IPS DF 4.7 (cell line): ENCODE data around the gene TRAK2.

Experiments
- DNase-seq: peaks from one replicate; pipeline ENCODE4 v3.0.0-alpha.2; 2013; ENCODE audit warnings: low spot score; ENCODE audit errors: extremely low read depth

Gene TRAK2, protein sequence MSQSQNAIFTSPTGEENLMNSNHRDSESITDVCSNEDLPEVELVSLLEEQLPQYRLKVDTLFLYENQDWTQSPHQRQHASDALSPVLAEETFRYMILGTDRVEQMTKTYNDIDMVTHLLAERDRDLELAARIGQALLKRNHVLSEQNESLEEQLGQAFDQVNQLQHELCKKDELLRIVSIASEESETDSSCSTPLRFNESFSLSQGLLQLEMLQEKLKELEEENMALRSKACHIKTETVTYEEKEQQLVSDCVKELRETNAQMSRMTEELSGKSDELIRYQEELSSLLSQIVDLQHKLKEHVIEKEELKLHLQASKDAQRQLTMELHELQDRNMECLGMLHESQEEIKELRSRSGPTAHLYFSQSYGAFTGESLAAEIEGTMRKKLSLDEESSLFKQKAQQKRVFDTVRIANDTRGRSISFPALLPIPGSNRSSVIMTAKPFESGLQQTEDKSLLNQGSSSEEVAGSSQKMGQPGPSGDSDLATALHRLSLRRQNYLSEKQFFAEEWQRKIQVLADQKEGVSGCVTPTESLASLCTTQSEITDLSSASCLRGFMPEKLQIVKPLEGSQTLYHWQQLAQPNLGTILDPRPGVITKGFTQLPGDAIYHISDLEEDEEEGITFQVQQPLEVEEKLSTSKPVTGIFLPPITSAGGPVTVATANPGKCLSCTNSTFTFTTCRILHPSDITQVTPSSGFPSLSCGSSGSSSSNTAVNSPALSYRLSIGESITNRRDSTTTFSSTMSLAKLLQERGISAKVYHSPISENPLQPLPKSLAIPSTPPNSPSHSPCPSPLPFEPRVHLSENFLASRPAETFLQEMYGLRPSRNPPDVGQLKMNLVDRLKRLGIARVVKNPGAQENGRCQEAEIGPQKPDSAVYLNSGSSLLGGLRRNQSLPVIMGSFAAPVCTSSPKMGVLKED

DNA sequence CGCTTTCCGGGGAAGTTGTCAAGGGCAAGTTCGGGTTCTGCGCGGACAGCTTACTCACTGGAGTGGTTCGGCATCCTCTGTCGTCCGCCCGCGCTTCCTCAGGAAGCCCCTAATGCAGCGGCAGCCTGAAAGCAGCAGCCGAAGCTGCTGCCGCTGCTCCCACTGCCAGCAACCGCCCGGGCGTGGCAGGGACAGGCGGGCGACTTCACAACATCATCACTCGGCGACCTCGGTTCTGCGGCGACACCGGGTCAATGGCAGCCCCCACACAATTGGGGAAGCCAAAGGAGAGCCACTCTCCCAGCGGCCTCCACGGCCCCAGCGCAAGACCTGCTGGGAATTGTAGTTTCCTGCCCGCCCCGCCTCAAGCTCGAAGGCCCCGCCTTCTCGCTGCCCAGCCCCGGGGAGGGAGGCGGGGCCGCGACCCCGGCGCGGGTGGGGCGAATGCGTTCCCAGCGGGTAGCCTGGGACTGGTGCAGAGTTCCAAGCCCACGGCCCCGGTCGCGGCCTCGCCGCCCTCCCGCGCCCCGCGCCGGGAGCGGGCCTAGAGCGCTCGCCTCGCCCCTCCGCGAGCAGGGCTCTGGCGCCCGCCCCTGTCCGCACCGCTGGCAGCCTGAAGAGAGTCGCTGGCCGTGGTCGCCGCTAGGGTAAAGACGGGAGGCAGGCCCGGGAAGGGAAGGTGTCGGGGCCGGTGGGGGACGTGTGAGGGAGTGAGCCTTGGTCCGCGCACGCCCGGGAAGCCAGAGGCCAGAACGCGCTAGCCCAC is at the start of gene TRAK2, which contains the start of gene STRADB:
Gene TRAK2 (minus strand): TSS at position 167 of the 766 bp plus-strand sequence. CDS start 30,951 bp downstream, outside the sequence.
Gene STRADB (plus strand): TSS at position 449 of the 766 bp plus-strand sequence. CDS start 3,101 bp downstream, outside the sequence.
- DNase-seq, result peak; percentile 72

DNA sequence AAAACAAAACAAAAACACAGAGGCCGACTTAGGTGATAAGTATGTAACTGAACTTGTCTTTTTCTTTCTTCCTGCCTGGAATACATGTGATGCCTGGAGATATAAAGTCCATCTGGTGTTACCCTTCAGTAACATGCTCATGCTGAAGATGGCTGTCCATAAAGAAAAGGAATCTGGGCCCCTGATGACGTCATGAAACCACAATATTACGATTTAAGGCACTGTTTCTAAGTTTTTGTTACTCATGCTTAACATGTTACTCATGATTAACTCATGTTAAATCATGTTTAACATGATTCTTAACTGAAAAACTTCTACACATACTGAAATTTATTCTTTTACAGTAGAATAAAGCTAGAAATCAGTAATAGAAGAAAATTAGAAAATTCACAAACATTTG is 49.3 kb upstream of the TRAK2 start:
- DNase-seq, result no peak

DNA sequence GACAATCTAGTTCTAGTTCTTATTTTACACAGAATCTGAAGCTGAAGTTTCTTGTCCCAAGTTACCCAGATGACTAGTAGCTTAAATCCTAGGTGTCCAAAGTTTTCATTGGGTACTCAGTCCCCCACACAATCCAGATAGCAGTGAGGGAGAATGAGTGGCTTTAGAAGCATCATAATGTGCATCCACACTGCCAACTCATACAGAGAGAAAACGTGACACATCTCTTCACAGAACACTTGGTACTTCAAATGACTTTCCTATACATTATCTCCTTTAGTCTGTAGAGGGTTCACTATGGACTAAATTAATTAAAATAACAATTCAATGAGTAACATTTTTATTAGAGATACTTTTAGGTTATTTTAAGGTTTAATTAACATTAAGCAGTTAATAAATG is 45.5 kb upstream of the TRAK2 start:
- no peak for DNase-seq

DNA sequence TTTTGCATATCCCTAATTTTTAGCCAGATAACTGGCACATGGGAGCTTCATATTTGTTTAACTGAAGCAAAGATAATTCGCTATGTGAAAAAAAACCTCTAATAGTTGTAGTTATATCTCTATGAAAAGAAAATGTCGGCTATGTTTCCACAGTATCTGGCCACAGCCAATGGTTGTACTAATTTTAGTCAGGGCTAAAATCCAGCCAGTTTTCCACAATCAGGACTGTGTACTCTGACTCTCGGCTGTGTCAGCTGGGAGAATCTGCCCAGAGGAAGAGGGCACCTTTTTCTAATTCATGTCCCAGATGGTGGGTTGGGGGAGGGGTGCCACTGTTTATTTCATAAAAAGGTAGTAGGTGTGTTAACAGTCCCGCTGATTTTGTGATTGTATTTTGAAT is 39.0 kb upstream of the TRAK2 start:
- DNase-seq, result no peak

DNA sequence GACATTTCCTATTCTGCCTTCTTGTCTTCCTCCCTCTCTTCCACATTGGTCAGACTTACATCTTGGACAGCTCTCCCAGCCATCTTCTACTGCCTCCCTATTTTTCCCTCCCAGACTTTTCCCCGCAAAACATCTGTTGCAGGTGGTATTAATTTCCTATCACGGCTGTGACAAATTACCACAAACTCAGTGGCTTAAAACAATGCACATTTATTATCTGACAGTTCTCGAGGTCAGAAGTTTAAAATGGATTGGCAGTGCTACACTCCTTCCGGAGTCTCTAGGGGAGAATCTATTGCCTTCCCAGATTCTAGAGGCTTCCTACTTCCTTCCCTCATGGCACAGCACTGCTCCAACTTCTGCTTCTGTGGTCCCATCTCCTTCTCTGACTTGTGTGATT is 33.5 kb upstream of the TRAK2 start:
- no peak for DNase-seq

DNA sequence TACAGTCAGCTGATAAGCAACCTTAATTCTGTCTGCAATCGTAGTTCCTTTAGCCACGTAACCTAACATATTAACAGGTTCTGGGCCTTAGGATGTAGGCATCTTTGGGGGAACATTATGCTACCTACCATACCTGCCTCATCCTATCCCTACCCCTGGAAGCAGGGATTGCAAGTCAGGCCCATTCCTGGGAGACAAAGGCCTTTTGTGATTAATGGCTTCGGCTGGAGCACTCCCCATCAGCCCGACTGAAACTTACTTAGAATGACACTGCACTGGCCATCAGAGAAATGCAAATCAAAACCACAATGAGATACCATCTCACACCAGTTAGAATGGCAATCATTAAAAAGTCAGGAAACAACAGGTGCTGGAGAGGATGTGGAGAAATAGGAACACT is 32.5 kb upstream of the TRAK2 start:
- peak; percentile 19 for DNase-seq

DNA sequence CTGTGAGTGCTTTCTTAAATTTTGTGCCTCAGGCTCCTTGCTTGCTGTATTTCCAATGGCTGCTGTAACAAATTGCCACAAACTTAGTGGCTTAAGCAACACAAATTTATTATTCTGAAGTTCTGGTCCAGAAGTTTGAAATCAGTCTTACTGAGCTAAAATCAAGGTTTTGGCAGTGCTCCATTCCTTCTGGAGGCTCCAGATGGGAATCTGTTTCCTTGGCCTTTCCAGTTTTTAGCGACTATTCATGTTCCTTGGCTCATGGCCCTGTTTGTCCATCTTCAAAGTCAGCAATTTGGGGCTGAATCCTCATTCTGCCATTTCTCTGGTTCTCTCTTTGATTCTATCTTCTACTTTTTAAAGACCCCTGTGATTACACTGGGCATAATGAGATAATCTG is 32.1 kb upstream of the TRAK2 start:
- DNase-seq, result no peak

DNA sequence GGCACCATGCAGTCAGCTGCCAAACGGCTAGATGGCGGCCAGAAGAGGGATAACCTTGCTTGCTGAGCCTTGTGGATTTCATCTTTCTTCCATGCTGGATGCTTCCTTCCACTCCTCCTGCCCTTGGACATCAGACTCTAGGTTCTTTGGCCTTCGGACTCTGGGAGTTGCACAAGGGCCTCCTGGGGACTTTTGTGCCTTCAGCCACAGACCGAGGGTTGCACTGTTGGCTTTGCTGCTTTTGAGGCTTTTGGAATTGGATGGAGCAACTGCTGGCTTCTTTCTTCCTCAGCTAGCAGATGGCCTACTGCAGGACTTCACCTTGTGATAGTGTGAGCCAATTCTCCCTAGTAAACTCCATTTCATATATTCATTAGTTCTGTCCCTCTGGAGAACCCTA is 31.3 kb upstream of the TRAK2 start:
- no peak for DNase-seq

DNA sequence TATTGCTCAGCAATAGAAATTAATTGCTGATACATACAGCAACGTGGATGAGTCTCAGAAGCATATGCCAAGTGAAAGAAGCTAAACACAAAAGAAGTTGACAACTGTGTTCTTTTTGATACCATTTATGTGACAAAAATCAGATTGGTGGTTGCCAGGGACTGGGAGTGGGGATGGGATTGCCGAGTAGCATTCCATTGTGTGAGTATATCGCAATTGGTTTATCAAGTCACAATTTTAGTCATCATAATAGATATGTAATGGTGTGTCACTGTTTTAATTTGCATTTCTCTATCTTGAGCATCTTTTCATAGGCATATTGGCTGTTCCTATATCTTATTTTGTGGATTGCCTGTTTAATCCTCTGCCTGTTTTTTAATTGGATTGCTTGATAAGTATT is 21.2 kb upstream of the TRAK2 start:
- DNase-seq, result no peak

DNA sequence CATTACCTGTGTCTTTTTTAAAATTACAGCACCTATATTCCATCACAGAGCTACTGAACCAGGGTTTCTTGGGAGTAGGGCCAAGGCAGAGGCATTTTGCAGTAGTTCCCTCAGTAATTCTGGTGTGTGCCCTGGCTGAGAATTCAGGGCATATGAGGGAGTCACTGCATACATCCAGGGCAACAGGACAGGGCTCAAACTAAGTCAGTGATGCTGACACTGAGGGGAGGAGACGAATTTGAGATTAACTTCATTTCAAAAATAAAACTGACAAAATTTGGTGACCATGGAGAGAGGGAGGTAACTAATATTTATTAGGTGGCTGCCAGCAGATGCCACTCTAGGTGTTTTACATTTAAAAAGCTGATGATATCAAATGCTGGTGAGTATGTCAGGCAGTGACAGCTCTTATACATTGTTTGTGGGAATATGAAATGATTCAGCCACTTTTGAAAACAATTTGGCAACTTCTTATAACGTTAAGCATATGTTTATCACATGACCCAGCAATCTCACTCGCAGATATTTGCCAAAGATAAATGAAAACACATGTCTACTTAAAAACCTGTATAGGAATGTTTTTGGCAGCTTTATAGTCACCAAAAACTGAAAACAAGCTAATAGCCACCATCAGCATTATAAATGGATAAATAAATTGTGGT is 20.6 kb upstream of the TRAK2 start:
- DNase-seq, result no peak

DNA sequence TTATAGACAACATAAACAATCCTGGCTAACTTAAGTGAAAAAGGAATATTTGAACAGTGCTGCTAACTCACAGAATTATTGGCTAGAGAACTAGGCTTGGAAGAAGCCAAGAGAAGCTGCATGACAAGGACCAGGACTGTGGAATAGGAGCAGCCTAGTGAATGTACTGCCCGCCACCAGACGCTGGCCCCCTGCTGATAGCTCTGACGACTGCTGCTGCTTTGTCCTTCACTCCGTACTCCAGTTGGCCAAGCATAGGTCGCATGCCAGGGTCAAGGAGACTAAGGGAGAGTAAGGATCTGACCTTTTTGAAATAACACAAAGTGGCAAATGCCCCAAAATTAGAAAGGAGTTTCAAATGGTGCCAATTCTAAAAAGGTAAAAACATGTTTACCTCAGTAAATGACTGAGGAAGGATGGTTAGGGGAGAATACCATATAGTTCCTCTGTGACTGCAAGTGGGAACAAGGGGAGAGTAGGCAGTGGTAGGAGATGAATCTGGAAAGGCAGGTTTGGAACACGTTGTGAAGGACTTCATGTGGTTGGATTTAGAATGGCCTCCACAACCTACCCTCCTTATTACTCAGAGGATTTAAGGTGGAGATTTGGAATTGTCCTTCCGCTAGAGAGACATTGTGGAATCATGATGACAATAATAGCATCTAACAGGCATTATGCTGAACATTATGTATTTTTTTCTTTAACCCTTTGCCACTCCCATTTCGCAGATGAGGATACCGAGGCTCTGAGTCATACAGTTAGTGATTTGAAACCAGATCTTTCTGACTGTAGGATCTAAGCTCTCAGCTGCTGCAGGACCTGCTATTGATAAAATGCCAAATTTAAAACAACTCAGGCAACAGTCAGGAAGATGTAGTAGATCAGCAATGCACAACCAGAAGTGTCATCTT is 19.8 kb upstream of the TRAK2 start:
- no peak for DNase-seq

DNA sequence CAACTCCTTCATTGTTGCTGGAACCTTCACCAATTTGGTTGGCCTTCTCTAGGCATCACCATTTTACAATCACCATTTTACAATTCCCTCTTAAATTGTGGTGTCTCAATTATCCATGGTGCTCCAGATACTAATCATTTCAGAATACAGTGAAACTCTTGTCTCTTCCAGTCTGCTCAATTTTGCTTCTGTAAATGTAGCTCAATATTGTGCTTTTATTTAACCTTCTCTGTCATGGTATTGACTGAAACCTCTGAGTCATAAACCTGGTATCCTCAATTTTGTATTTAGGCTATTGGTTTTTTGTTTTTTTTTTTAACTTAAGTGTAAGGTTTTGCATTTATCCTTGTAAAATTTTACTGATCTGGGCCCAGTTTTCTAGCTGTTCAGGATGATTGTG is 16.4 kb upstream of the TRAK2 start:
- DNase-seq, result no peak

DNA sequence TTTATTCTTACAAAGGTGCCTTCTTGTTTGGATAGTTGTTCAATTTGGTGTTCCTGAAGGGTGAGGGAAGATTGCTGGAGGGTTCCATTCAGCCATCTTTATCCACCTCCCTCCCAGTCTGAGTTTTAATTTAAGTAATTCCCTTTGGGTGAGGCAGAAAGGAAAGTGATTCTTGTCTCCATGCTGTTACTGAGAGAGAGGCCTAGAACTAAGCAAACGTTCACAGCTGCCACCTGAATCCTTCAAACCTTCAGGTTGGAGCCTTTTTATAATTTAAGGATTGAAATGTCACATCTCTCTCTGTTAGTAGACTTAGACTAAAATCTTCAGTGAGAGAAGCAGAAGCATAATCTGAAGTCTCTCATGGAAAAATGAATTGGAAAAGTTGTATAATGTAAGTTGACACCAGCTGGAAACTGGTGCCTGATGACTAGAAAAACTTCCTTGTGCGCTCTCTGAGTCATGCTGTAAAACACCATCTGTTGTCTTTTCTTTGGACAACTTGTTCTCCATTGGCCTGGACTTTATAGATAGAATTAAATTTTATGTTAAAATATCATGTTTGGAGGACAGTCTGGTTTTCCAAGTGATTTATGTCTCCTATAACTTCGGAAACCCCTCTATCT is 14.9 kb upstream of the TRAK2 start:
- DNase-seq, result no peak

DNA sequence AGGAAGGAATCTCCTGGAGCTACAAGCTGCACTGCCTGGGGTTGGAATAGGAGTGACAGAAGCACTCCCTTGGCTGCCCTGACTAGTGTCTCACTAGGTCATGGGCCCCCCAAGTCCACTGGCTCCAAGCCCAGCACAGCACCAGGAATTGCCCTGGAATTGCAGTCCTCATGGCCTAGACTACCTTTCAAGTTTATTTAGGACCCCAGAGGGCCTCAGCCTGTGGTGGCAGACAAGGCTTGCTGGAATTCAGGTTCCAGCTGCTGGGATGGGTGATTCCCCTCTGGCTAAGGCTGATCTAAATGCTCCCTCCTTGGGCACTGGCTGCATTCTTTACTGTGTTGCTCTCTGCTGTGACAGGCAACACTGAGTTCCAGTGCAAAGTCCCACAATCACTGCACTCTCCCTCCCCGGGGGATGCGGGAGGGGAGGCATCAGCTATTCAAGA is 14.3 kb upstream of the TRAK2 start:
- no peak for DNase-seq

DNA sequence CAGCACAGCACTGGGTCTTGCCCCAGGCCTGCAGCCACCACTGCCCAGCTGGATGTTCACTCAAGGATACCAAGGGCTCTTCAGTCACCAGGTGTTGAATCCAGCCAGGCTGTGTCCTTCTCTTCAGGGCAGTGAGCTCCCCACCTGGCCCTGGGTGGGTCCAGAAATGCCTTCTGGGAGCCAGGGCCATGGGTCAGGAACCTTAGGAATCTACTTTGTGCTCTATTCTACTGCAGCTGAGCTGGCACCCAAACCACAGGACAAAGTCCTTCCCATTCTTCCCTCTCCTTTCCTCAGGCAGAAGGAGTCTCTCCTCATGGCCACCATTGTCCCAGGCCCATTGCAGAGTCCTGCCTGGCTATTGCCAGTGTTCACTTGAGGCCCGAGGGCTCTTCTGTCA is 13.3 kb upstream of the TRAK2 start:
- no peak for DNase-seq

DNA sequence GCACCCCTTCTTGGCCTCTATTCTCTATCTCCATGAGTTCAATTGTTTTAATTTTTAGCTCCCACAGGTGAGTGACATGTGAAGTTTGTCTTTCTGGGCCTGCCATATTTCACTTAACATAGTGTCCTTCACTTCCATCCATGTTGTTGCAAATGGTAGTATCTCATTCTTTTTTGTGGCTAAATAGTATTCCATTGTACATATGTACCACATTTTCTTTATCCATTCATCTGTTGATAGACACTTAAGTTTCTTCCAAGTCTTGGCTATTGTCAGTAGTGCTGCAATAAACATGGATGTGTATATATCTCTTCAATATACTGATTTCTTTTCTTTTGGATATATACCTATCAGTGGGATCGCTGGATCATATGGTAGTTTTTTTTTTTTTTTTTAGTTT is 9.3 kb upstream of the TRAK2 start:
- DNase-seq, result no peak

DNA sequence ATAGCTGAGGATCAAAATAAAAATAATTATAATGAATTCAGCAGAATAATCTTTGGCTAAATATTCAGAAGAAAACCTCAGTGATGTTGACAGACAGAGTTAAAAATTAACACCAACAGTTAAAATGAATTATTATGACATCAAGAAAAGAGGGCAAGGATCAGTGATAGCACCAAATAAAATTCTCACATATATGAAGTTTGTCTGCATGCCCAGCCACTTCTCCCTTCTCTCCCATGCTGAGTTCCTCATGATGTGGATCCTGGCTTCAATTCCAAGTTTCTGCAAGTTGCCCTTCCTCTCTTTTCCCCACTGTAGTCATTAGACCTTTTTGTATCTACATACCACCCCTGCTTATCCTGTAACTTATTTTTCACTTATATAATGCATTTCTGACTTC is 7.1 kb upstream of the TRAK2 start:
- no peak for DNase-seq

DNA sequence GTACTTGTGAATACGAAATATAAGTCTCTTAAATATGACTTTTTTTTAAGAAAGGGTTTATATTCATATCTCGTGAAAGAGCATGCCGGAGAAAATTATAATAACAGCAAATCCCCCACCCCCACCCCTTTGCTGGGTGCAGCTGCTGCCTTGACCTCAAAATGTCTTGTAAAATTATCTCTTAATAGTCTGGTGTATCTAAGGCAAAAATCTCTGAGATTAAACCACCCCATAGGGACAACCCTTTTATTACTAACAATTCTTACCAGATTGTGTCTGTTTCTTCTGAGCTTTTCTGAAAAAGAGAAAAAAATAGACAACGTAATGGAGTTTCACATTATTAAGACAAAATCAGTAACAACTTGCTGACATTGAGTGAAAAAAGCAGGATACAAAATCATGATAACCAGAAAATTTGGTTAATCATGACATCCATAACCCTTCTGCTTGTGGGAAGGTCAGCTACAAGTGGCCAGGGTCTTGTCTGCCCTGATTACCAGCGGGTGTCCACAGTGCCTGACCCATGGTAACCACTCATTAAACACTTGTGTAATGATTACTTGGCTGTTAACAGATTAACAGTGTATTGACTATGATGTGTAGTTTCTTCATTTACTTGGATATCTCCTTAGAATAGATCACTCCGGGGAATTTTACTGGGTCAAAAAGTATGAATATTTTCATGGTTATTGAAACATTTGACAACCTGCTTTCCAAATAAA is 1.8 kb upstream of the TRAK2 start:
- no peak for DNase-seq
